OCI-LY7 (cell line): ENCODE results near the gene HTR1E. TPM values are rescaled to one million over a fixed set of nuclear protein-coding genes. Genes with fewer than 3 reads are reported as not detected.

Source experiments
- BruUV-seq: library from RNA; stranded (reverse); fragments of 400-500 nt; replicated peaks from 2 replicates; lab custom pipeline; 2021; lab: Mats Ljungman, UMichigan
- CTCF ChIA-PET: fragments of 300-600 bp; sonication (Branson Sonifier 250); formaldehyde crosslinking; loops from one replicate; lab custom pipeline; 2022; ENCODE audit warnings: antibody characterized with exemption; ENCODE audit not compliant: unreplicated experiment; lab: Charles Lee
- POLR2A ChIA-PET: fragments of 300-600 bp; sonication (Branson Sonifier 250); formaldehyde crosslinking; loops from one replicate; lab custom pipeline; 2022; ENCODE audit warnings: antibody characterized with exemption; lab: Charles Lee
- DNase-seq: peaks from one replicate; pipeline ENCODE4 v3.0.0-alpha.2; 2015; ENCODE audit warnings: low spot score
- H2AFZ ChIP-seq: fragments of 200-600 bp; sonication (generic), shearing (Covaris generic); 2 replicates; pipeline ENCODE4 v1.6.1; 2014; ENCODE audit warnings: mild to moderate bottlenecking, antibody characterized with exemption, low read length, moderate library complexity
- H3K27ac ChIP-seq: fragments of 200-600 bp; sonication (generic); 2 replicates; pipeline ENCODE4 v1.5.1; 2014; ENCODE audit warnings: mixed run types, low read depth, mild to moderate bottlenecking, moderate library complexity, low read length, inconsistent platforms; ENCODE audit not compliant: poor library complexity, severe bottlenecking
- H3K36me3 ChIP-seq: fragments of 200-600 bp; sonication (generic); 2 replicates; pipeline ENCODE4 v1.6.1; 2014; ENCODE audit warnings: mild to moderate bottlenecking, antibody characterized with exemption, low read length, moderate library complexity, mixed read lengths; ENCODE audit not compliant: insufficient read depth
- H3K4me1 ChIP-seq: fragments of 200-600 bp; sonication (generic); 2 replicates; pipeline ENCODE4 v1.5.1; 2014; ENCODE audit warnings: mild to moderate bottlenecking, low read length; ENCODE audit not compliant: insufficient read depth, poor library complexity, severe bottlenecking
- H3K4me2 ChIP-seq: fragments of 200-600 bp; sonication (generic); 2 replicates; pipeline ENCODE4 v1.6.1; 2014; ENCODE audit warnings: mild to moderate bottlenecking, low read length
- H3K4me3 ChIP-seq: fragments of 200-600 bp; sonication (generic); 2 replicates; pipeline ENCODE4 v1.5.1; 2014; ENCODE audit warnings: mild to moderate bottlenecking, low read depth, low read length; ENCODE audit not compliant: poor library complexity, severe bottlenecking
- H3K79me2 ChIP-seq: fragments of 200-600 bp; sonication (generic); 2 replicates; pipeline ENCODE4 v1.6.1; 2016; ENCODE audit warnings: low read depth, mild to moderate bottlenecking, low read length, moderate library complexity, mixed read lengths; ENCODE audit not compliant: insufficient read depth
- H3K9me2 ChIP-seq: fragments of 200-600 bp; sonication (generic); 2 replicates; pipeline ENCODE4 v1.6.1; 2016; ENCODE audit warnings: mild to moderate bottlenecking, low read length, mixed read lengths; ENCODE audit not compliant: insufficient read depth
- H3K9me3 ChIP-seq: fragments of 200-600 bp; sonication (generic); 2 replicates; pipeline ENCODE4 v1.6.1; 2014; ENCODE audit warnings: mild to moderate bottlenecking, mixed run types, low read length, mixed read lengths
- H4K20me1 ChIP-seq: fragments of 200-600 bp; sonication (generic); 2 replicates; pipeline ENCODE4 v1.6.1; 2014; ENCODE audit warnings: mild to moderate bottlenecking, antibody characterized with exemption, low read length, moderate library complexity, mixed read lengths; ENCODE audit not compliant: insufficient read depth
- CTCF ChIP-seq: fragments of 200-600 bp; sonication (generic); conservative IDR thresholded peaks from 2 replicates; pipeline ENCODE4 v1.5.1; 2014; ENCODE audit warnings: mild to moderate bottlenecking, antibody characterized with exemption, low read length, moderate library complexity, mixed read lengths
- EZH2phosphoT487 ChIP-seq: fragments of 200-600 bp; sonication (generic); IDR thresholded peaks from 2 replicates; pipeline ENCODE4 v1.6.1; 2018; ENCODE audit warnings: low read depth, borderline replicate concordance, mild to moderate bottlenecking, mixed run types, antibody characterized with exemption, low read length, moderate library complexity, mixed read lengths
- intact Hi-C: fragments of 100-400 bp; cut with micrococcal nuclease; formaldehyde crosslinking; loops from one replicate; pipeline ENCODE4 v1.10.0; 2022; ENCODE audit not compliant: unreplicated experiment
- total RNA-seq, 2 experiments: library from RNA; depleted of rRNA in 1 of 2; stranded (reverse); fragments of >200 nt in 1 of 2; shearing (Covaris generic) in 1 of 2; gene quantifications; 2 replicates each; pipeline ENCODE4 v1.2.3, GENCODE V29; 2014 to 2022

HTR1E gene
- total RNA-seq, 2 experiments from 2014 or later: not detected

- Histone ChIP-seq H3K4me2 (no peak overlapping the region), H4K20me1 (no peaks in the 10 kb centered on the region), H3K9me2 (no peaks in the 10 kb centered on the region), H3K79me2 (no peaks in the 10 kb centered on the region), H2AFZ (no peak overlapping the region), H3K36me3 (no peaks in the 10 kb centered on the region), H3K4me1 (no peaks in the 10 kb centered on the region), H3K4me3 (no peak overlapping the region), H3K27ac (no peak overlapping the region), H3K9me3 (no peaks in the 10 kb centered on the region)
- POLR2A ChIA-PET: no interaction called here
- TF ChIP-seq EZH2phosphoT487: no peak
- TF ChIP-seq CTCF: no peak
- CTCF ChIA-PET: no interaction called here
- intact Hi-C loops: no loop called here
- DNase-seq: no peak
- BruUV-seq: no TSS peak
Observed at GRCh38 chr6:87012035-87012434, 74.7 kb downstream of the HTR1E start.

- Histone ChIP-seq H4K20me1 (no peaks in the 10 kb centered on the region), H3K4me1 (no peaks in the 10 kb centered on the region), H3K4me3 (no peak overlapping the region), H3K9me2 (no peaks in the 10 kb centered on the region), H3K36me3 (no peaks in the 10 kb centered on the region), H3K27ac (no peak overlapping the region), H3K4me2 (no peak overlapping the region), H2AFZ (no peak overlapping the region), H3K79me2 (no peaks in the 10 kb centered on the region), H3K9me3 (no peaks in the 10 kb centered on the region)
- no peak for DNase-seq
- no TSS peak for BruUV-seq
- POLR2A ChIA-PET: interaction anchor here (0.5 kb wide), 1 partner anchor 1074 kb away, joined by 5 read pairs; no protein-coding TSS in a partner anchor
- CTCF ChIA-PET: no interaction called here
- TF ChIP-seq CTCF: no peak
- TF ChIP-seq EZH2phosphoT487: no peak
- intact Hi-C loops: no loop called here
Observed at GRCh38 chr6:87012743-87013142, 75.4 kb downstream of the HTR1E start.

- Histone ChIP-seq H3K9me2 (no peaks in the 10 kb centered on the region), H3K4me3 (no peak overlapping the region), H3K4me2 (no peak overlapping the region), H3K9me3 (no peaks in the 10 kb centered on the region), H3K4me1 (no peaks in the 10 kb centered on the region), H3K36me3 (no peaks in the 10 kb centered on the region), H3K27ac (no peak overlapping the region), H4K20me1 (no peaks in the 10 kb centered on the region), H2AFZ (no peak overlapping the region), H3K79me2 (no peaks in the 10 kb centered on the region)
- intact Hi-C loops: no loop called here
- ChIA-PET POLR2A (no interaction called here), CTCF (no interaction called here)
- BruUV-seq: no TSS peak
- no peak for DNase-seq
- TF ChIP-seq CTCF: no peak
- TF ChIP-seq EZH2phosphoT487: no peak
Observed at GRCh38 chr6:87016772-87017171, 79.4 kb downstream of the HTR1E start.
